Nephron progenitor cell (in vitro differentiated cells): ENCODE data around the gene RAB25.

ENCODE experiments used
- DNase-seq: peaks from one replicate; pipeline ENCODE4 v3.0.0; 2021
- H3K27ac Mint-ChIP-seq: 2 replicates; pipeline ENCODE4 v1.8.0; 2021; ENCODE audit warnings: mild to moderate bottlenecking, moderate library complexity, mixed read lengths
- H3K27me3 Mint-ChIP-seq: 2 replicates; pipeline ENCODE4 v1.8.0; 2021; ENCODE audit warnings: mild to moderate bottlenecking, low read depth, mixed read lengths; ENCODE audit not compliant: poor library complexity
- H3K36me3 Mint-ChIP-seq: 2 replicates; pipeline ENCODE4 v1.8.0; 2021; ENCODE audit warnings: low read depth, mixed read lengths
- H3K4me1 Mint-ChIP-seq: 2 replicates; pipeline ENCODE4 v1.8.0; 2021; ENCODE audit warnings: mixed read lengths
- H3K4me3 Mint-ChIP-seq: 2 replicates; pipeline ENCODE4 v1.8.0; 2021; ENCODE audit warnings: mild to moderate bottlenecking, moderate library complexity, mixed read lengths
- H3K9me3 Mint-ChIP-seq: 2 replicates; pipeline ENCODE4 v1.8.0; 2021; ENCODE audit warnings: mild to moderate bottlenecking, moderate library complexity, mixed read lengths
- CTCF ChIP-seq: fragments of 200-600 bp; sonication (generic); IDR thresholded peaks from 2 replicates; pipeline ENCODE4 v1.5.0; 2021; ENCODE audit warnings: antibody characterized with exemption

The RAB25 gene

GRCh38 chr1:156108664-156109241 is 47.8 kb downstream of the RAB25 start:
- Mint-ChIP-seq H3K4me1 (peaks cover 50% of the 10 kb centered on the region), H3K36me3 (peaks cover 10% of the 10 kb centered on the region), H3K4me3 (no peak overlapping the region), H3K27me3 (peaks cover 19% of the 10 kb centered on the region), H3K27ac (no peak overlapping the region), H3K9me3 (no peaks in the 10 kb centered on the region)
- no peak for DNase-seq
- no peak for TF ChIP-seq CTCF

GRCh38 chr1:156110252-156110651 is 49.3 kb downstream of the RAB25 start:
- H3K27ac Mint-ChIP-seq = no peak overlapping the region
- H3K36me3 Mint-ChIP-seq = peaks cover 13% of the 10 kb centered on the region
- H3K4me1 Mint-ChIP-seq = peaks cover 50% of the 10 kb centered on the region
- H3K9me3 Mint-ChIP-seq = no peaks in the 10 kb centered on the region
- DNase-seq = no peak
- no peak overlapping the region for H3K4me3 Mint-ChIP-seq
- peaks cover 34% of the 10 kb centered on the region for H3K27me3 Mint-ChIP-seq
- TF ChIP-seq CTCF = no peak

- DNase-seq = no peak
- Mint-ChIP-seq H3K27ac (no peak overlapping the region), H3K4me3 (no peak overlapping the region)
These were observed 50.5 kb downstream of the RAB25 start for GRCh38 chr1:156111355-156111962.

GRCh38 chr1:156112276-156113137 is 51.5 kb downstream of the RAB25 start:
- Mint-ChIP-seq H3K4me3 (no peak overlapping the region), H3K27me3 (peaks cover 32% of the 10 kb centered on the region), H3K27ac (no peak overlapping the region), H3K4me1 (peaks cover 42% of the 10 kb centered on the region), H3K9me3 (no peaks in the 10 kb centered on the region), H3K36me3 (peaks cover 15% of the 10 kb centered on the region)
- DNase-seq = no peak
- no peak for TF ChIP-seq CTCF

More at GRCh38 chr1:156111355-156111962, 50.5 kb downstream of the RAB25 start:
- H3K4me1 Mint-ChIP-seq = peaks cover 50% of the 10 kb centered on the region
- H3K9me3 Mint-ChIP-seq = no peaks in the 10 kb centered on the region
- peaks cover 15% of the 10 kb centered on the region for H3K36me3 Mint-ChIP-seq
- H3K27me3 Mint-ChIP-seq = peaks cover 35% of the 10 kb centered on the region
- TF ChIP-seq CTCF = no peak

- Mint-ChIP-seq H3K4me1 (peaks cover 43% of the 10 kb centered on the region), H3K27ac (no peak overlapping the region), H3K9me3 (no peaks in the 10 kb centered on the region), H3K4me3 (peak overlapping the region; percentile 85), H3K27me3 (peaks cover 32% of the 10 kb centered on the region), H3K36me3 (peaks cover 18% of the 10 kb centered on the region)
- DNase-seq = no peak
- TF ChIP-seq CTCF = no peak
These were observed 52.5 kb downstream of the RAB25 start for GRCh38 chr1:156113282-156113950.
